ENCODE results near the gene MAGED2. TPM values are rescaled to one million over a fixed set of nuclear protein-coding genes. Genes with fewer than 3 reads are reported as not detected.
A peak's percentile ranks its signal among the peaks of the same experiment; 100 is the strongest.
"Not testable (repeated sequence)": the region's sequence is repeated elsewhere in the genome, so short reads cannot be mapped to it uniquely, and the experiment has no call there.

The MAGED2 gene
- total RNA-seq, 1 experiment from 2014 or later: 36.5 TPM

GRCh38 chrX:54824195-54824594 is 16.6 kb downstream of the MAGED2 start:
- no peaks in the 10 kb centered on the region for H3K79me2 ChIP-seq (ENCODE audit: low read length)
- H3K4me3 ChIP-seq (ENCODE audit: low read length): no peak overlapping the region
- no peaks in the 10 kb centered on the region for H3K9me3 ChIP-seq (ENCODE audit: low read length)
- no peaks in the 10 kb centered on the region for H3K36me3 ChIP-seq (ENCODE audit: insufficient read depth, low read length)
- H3K9ac ChIP-seq (ENCODE audit: low read length): no peak overlapping the region
- peaks cover under 1% of the 10 kb centered on the region; the same call in 1 of the 2 replicates for H3K4me1 ChIP-seq (ENCODE audit: low read length)
- no peak for DNase-seq
- no peaks in the 10 kb centered on the region for H3K27me3 ChIP-seq (ENCODE audit: low read length)
- no peak overlapping the region for H2AFZ ChIP-seq (ENCODE audit: low read length)
- no peaks in the 10 kb centered on the region for H4K20me1 ChIP-seq (ENCODE audit: insufficient read depth, low read depth, low read length)
- H3K27ac ChIP-seq (ENCODE audit: low read length): no peak overlapping the region
- H3K4me2 ChIP-seq (ENCODE audit: low read depth, low read length, poor library complexity, severe bottlenecking): no peak overlapping the region
- no peaks in the 10 kb centered on the region for H3K9me2 ChIP-seq (replicated peaks; ENCODE audit: insufficient read depth, low read length)

GRCh38 chrX:54824722-54825121 is 17.2 kb downstream of the MAGED2 start:
- no peak overlapping the region for H2AFZ ChIP-seq (ENCODE audit: low read length)
- H3K4me3 ChIP-seq (ENCODE audit: low read length): no peak overlapping the region
- H3K9me2 ChIP-seq (replicated peaks; ENCODE audit: insufficient read depth, low read length): no peaks in the 10 kb centered on the region

DNA sequence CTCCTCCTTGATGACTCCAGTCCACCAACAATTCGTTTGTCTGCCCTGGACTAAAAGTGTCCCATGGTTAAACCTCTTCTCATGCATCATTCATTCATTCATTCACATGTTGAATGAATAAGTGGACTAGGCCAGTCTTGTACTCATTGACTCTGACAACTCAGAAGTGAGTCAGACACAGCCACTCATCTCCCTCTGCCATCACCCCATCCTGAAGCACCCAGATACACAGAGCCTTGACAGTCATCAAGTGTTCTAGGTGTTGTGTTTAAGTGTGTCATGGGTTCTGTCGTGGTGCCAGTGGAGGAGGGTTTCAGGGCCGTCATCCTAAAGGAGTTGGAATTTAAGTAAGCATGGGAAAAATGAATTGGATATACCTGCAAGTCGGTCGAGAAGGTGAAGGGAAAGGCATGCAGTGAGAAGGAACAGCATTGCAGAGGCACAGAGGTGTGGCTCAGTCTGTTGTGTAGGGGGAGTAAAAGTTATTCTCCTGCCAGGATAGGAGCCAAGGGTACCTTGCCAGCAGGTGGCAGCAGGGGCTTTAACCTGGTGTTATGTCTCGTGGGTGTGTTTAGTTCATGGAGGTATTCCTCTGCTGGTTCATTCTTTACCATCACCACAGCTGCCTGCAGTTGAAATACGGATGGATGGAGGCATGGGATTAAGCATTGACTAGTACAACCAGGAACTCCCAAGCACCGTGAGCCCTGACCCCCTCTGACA is 18.3 kb downstream of the MAGED2 start:
- Histone ChIP-seq H3K9ac (ENCODE audit: low read length) (no peak overlapping the region), H3K9me3 (ENCODE audit: low read length) (no peaks in the 10 kb centered on the region), H2AFZ (ENCODE audit: low read length) (no peak overlapping the region), H3K4me2 (ENCODE audit: low read depth, low read length, poor library complexity, severe bottlenecking) (no peak overlapping the region), H3K4me3 (ENCODE audit: low read length) (no peak overlapping the region), H3K9me2 (replicated peaks; ENCODE audit: insufficient read depth, low read length) (no peaks in the 10 kb centered on the region), H3K36me3 (ENCODE audit: insufficient read depth, low read length) (no peaks in the 10 kb centered on the region), H3K27ac (ENCODE audit: low read length) (no peak overlapping the region), H3K27me3 (ENCODE audit: low read length) (no peaks in the 10 kb centered on the region), H3K79me2 (ENCODE audit: low read length) (no peaks in the 10 kb centered on the region), H4K20me1 (ENCODE audit: insufficient read depth, low read depth, low read length) (no peaks in the 10 kb centered on the region), H3K4me1 (ENCODE audit: low read length) (no peaks in the 10 kb centered on the region)
- peak; percentile 64 for DNase-seq

More at GRCh38 chrX:54824722-54825121, 17.2 kb downstream of the MAGED2 start:
- no peaks in the 10 kb centered on the region for H3K9me3 ChIP-seq (ENCODE audit: low read length)
- no peaks in the 10 kb centered on the region for H3K36me3 ChIP-seq (ENCODE audit: insufficient read depth, low read length)
- H4K20me1 ChIP-seq (ENCODE audit: insufficient read depth, low read depth, low read length): no peaks in the 10 kb centered on the region
- H3K4me2 ChIP-seq (ENCODE audit: low read depth, low read length, poor library complexity, severe bottlenecking): no peak overlapping the region
- H3K27me3 ChIP-seq (ENCODE audit: low read length): no peaks in the 10 kb centered on the region
- H3K79me2 ChIP-seq (ENCODE audit: low read length): no peaks in the 10 kb centered on the region
- no peak for DNase-seq
- no peaks in the 10 kb centered on the region for H3K4me1 ChIP-seq (ENCODE audit: low read length)
- H3K27ac ChIP-seq (ENCODE audit: low read length): no peak overlapping the region
- H3K9ac ChIP-seq (ENCODE audit: low read length): no peak overlapping the region

GRCh38 chrX:54826598-54826997 is 19.1 kb downstream of the MAGED2 start:
- DNase-seq: no peak
- H3K27me3 ChIP-seq (ENCODE audit: low read length): no peaks in the 10 kb centered on the region
- no peaks in the 10 kb centered on the region for H3K9me3 ChIP-seq (ENCODE audit: low read length)
- no peak overlapping the region for H3K27ac ChIP-seq (ENCODE audit: low read length)
- no peak overlapping the region for H3K4me3 ChIP-seq (ENCODE audit: low read length)
- H2AFZ ChIP-seq (ENCODE audit: low read length): no peak overlapping the region
- H3K4me2 ChIP-seq (ENCODE audit: low read depth, low read length, poor library complexity, severe bottlenecking): no peak overlapping the region
- no peak overlapping the region for H3K9ac ChIP-seq (ENCODE audit: low read length)
- H3K9me2 ChIP-seq (replicated peaks; ENCODE audit: insufficient read depth, low read length): no peaks in the 10 kb centered on the region
- H3K4me1 ChIP-seq (ENCODE audit: low read length): no peaks in the 10 kb centered on the region
- H3K79me2 ChIP-seq (ENCODE audit: low read length): no peaks in the 10 kb centered on the region
- H3K36me3 ChIP-seq (ENCODE audit: insufficient read depth, low read length): no peaks in the 10 kb centered on the region
- H4K20me1 ChIP-seq (ENCODE audit: insufficient read depth, low read depth, low read length): no peaks in the 10 kb centered on the region

- Histone ChIP-seq H3K27me3 (ENCODE audit: low read length) (no peaks in the 10 kb centered on the region), H3K4me3 (ENCODE audit: low read length) (no peak overlapping the region), H3K27ac (ENCODE audit: low read length) (no peak overlapping the region), H3K4me2 (ENCODE audit: low read depth, low read length, poor library complexity, severe bottlenecking) (no peak overlapping the region), H3K4me1 (ENCODE audit: low read length) (no peaks in the 10 kb centered on the region), H2AFZ (ENCODE audit: low read length) (no peak overlapping the region), H3K9ac (ENCODE audit: low read length) (no peak overlapping the region), H3K9me3 (ENCODE audit: low read length) (no peaks in the 10 kb centered on the region), H3K36me3 (ENCODE audit: insufficient read depth, low read length) (no peaks in the 10 kb centered on the region), H3K9me2 (replicated peaks; ENCODE audit: insufficient read depth, low read length) (no peaks in the 10 kb centered on the region), H4K20me1 (ENCODE audit: insufficient read depth, low read depth, low read length) (no peaks in the 10 kb centered on the region), H3K79me2 (ENCODE audit: low read length) (no peaks in the 10 kb centered on the region)
- DNase-seq: no peak
Measured at GRCh38 chrX:54838583-54838982, 31.0 kb downstream of the MAGED2 start.

DNA sequence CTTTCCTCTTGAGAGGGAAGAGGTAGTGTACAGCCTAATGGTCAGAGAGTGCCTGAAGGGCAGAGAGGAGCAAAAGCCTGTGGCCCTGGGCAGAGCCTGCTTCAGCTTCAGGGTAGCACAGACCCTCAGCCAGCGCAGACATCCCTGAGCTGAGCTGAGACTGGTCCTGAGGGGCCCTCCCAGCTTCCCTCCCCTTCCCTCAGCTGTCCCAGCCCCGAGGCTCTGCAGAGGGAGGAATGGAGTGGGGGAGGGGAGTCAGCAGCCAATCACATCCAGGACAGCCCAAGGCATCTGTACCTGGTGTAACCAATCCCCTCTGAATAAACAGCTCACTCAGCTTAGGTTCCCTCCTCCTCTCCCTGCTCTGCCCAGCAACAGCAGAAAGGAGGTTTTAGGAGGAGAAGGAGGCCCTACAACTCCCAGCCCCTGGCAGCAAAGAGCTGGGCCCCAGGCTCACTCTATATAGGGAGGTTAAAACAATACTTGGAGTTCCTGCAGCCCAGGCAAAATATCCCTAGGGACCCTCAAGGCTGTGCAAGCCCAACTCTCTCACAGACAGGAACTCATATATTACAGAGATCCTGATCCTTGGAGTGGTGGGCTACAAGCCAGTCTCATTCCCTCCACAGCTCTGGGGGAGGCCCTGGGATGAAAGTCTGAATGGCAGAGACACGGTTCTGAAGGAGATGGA is 33.8 kb downstream of the MAGED2 start:
- H3K79me2 ChIP-seq (ENCODE audit: low read length); H3K4me1 ChIP-seq (ENCODE audit: low read length); H3K4me2 ChIP-seq (ENCODE audit: low read depth, low read length, poor library complexity, severe bottlenecking); H2AFZ ChIP-seq (ENCODE audit: low read length); H3K27ac ChIP-seq (ENCODE audit: low read length); H4K20me1 ChIP-seq (ENCODE audit: insufficient read depth, low read depth, low read length); H3K27me3 ChIP-seq (ENCODE audit: low read length); H3K4me3 ChIP-seq (ENCODE audit: low read length); H3K9me2 ChIP-seq (replicated peaks; ENCODE audit: insufficient read depth, low read length); H3K9ac ChIP-seq (ENCODE audit: low read length); DNase-seq; H3K36me3 ChIP-seq (ENCODE audit: insufficient read depth, low read length); H3K9me3 ChIP-seq (ENCODE audit: low read length): not testable (repeated sequence)

DNA sequence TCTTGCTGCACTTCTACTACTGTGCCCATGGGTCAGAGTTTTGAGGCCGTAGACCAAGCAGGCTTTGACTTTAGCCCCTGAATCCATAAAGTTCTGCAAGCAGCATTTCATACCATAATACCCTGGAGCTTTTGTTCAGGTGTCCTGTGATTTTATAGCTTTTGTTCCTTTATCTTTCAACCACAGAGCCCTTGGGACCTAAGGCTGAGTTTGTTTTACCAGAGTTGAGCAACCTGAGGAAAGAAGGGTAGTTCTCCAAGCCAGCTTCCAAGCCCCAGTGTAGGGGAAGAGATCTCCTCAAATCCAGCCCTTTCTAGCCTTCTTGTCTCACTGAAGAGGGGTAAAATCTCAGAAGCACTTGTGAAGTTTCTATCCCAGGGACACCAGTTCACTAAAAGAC is 35.1 kb downstream of the MAGED2 start:
- no peak overlapping the region for H3K9ac ChIP-seq (ENCODE audit: low read length)
- H4K20me1 ChIP-seq (ENCODE audit: insufficient read depth, low read depth, low read length): no peaks in the 10 kb centered on the region
- DNase-seq: no peak
- no peak overlapping the region for H3K4me2 ChIP-seq (ENCODE audit: low read depth, low read length, poor library complexity, severe bottlenecking)
- no peak overlapping the region for H2AFZ ChIP-seq (ENCODE audit: low read length)
- H3K79me2 ChIP-seq (ENCODE audit: low read length): no peaks in the 10 kb centered on the region
- H3K27ac ChIP-seq (ENCODE audit: low read length): no peak overlapping the region
- no peaks in the 10 kb centered on the region for H3K36me3 ChIP-seq (ENCODE audit: insufficient read depth, low read length)
- H3K9me3 ChIP-seq (ENCODE audit: low read length): no peaks in the 10 kb centered on the region
- no peaks in the 10 kb centered on the region for H3K4me1 ChIP-seq (ENCODE audit: low read length)
- H3K27me3 ChIP-seq (ENCODE audit: low read length): no peaks in the 10 kb centered on the region
- no peak overlapping the region for H3K4me3 ChIP-seq (ENCODE audit: low read length)
- no peaks in the 10 kb centered on the region for H3K9me2 ChIP-seq (replicated peaks; ENCODE audit: insufficient read depth, low read length)

DNA sequence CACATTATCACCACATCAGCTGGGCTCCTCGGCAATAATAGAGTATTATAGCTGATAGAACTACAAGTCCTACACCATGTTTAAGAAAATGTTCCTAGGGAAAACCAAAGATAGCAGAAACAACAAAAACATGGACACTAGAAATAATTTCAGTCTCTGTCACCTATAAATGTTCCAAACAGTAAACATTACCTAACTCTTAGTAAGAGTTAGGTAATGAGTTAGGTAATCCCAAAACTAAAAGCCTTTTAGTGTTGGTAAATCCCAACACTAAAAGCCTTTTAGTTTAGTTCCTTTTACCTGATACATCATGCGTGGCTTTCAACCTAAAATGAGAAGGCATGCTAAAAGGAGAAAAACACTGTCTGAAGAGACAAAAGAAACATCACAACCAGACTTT is 35.5 kb downstream of the MAGED2 start:
- Histone ChIP-seq H3K9ac (ENCODE audit: low read length) (no peak overlapping the region), H3K4me2 (ENCODE audit: low read depth, low read length, poor library complexity, severe bottlenecking) (no peak overlapping the region), H3K4me3 (ENCODE audit: low read length) (no peak overlapping the region), H3K79me2 (ENCODE audit: low read length) (no peaks in the 10 kb centered on the region), H3K9me2 (replicated peaks; ENCODE audit: insufficient read depth, low read length) (no peaks in the 10 kb centered on the region), H2AFZ (ENCODE audit: low read length) (no peak overlapping the region), H4K20me1 (ENCODE audit: insufficient read depth, low read depth, low read length) (no peaks in the 10 kb centered on the region), H3K36me3 (ENCODE audit: insufficient read depth, low read length) (no peaks in the 10 kb centered on the region), H3K9me3 (ENCODE audit: low read length) (no peaks in the 10 kb centered on the region), H3K4me1 (ENCODE audit: low read length) (no peaks in the 10 kb centered on the region), H3K27me3 (ENCODE audit: low read length) (no peaks in the 10 kb centered on the region), H3K27ac (ENCODE audit: low read length) (no peak overlapping the region)
- no peak for DNase-seq
